Prostate gland (tissue), 2 donors: ENCODE data around the gene TBC1D16. TPM values are rescaled to one million over a fixed set of nuclear protein-coding genes. Genes with fewer than 3 reads are reported as not detected.

Experiments used
- DNase-seq: peaks from one replicate; pipeline ENCODE4 v3.0.0-alpha.2; 2019; ENCODE audit warnings: low spot score
- H3K27ac ChIP-seq, 2 donors: fragments of 200-600 bp; sonication (generic); 2 replicates each; pipeline ENCODE4 v1.5.1; 2017 to 2019
- H3K27me3 ChIP-seq: fragments of 200-600 bp; sonication (generic); replicated peaks from 2 replicates; pipeline ENCODE4 v1.5.1; 2019; ENCODE audit not compliant: insufficient read depth
- H3K36me3 ChIP-seq, 2 donors: fragments of 200-600 bp; sonication (generic); 1 replicate in 1 of 2; 2 replicates in 1 of 2; pipeline versions ENCODE4 v1.5.1 to v1.8.1; 2017 to 2019
- H3K4me1 ChIP-seq: fragments of 200-600 bp; sonication (generic); replicated peaks from 2 replicates; pipeline ENCODE4 v1.5.1; 2019
- H3K4me3 ChIP-seq, 2 donors: fragments of 200-600 bp; sonication (generic); 2 replicates each; pipeline ENCODE4 v1.5.1; 2017 to 2019
- H3K9me3 ChIP-seq: fragments of 200-600 bp; sonication (generic); 2 replicates; pipeline ENCODE4 v1.5.1; 2017
- CTCF ChIP-seq, 4 experiments: fragments of 200-600 bp in 2 of 4; fragments of 450-650 bp in 2 of 4; sonication (generic) in 2 of 4; IDR thresholded peaks; 1 replicate in 3 of 4; 2 replicates in 1 of 4; pipeline ENCODE4 v1.5.1; 2016 to 2019; ENCODE audit warnings: antibody characterized with exemption in 4 of 4, mild to moderate bottlenecking in 2 of 4, moderate library complexity in 2 of 4
- POLR2A ChIP-seq: fragments of 450-650 bp; IDR thresholded peaks from one replicate; pipeline ENCODE4 v1.6.1; 2016; ENCODE audit warnings: antibody characterized with exemption, mild to moderate bottlenecking
- POLR2AphosphoS5 ChIP-seq: sonication (generic); formaldehyde crosslinking; IDR thresholded peaks from one replicate; pipeline ENCODE4 v1.6.1; 2017; ENCODE audit warnings: antibody characterized with exemption
- WGBS: methylation state at CpG from one replicate; pipeline ENCODE4 v1.1.5; 2018; 5-methylcytosine and 5-hydroxymethylcytosine counted together
- intact Hi-C: fragments of 100-400 bp; cut with DNase I; formaldehyde crosslinking; loops from one replicate; pipeline ENCODE4 v1.14.2; 2022
- total RNA-seq, 2 donors: library from RNA; depleted of rRNA; stranded (reverse); fragments of >200 nt; gene quantifications; one replicate each; pipeline ENCODE4 v1.1.0, GENCODE V29; 2016

The TBC1D16 gene
- total RNA-seq, 2 donors from 2014 or later = 29.1 to 41.9 TPM

DNA sequence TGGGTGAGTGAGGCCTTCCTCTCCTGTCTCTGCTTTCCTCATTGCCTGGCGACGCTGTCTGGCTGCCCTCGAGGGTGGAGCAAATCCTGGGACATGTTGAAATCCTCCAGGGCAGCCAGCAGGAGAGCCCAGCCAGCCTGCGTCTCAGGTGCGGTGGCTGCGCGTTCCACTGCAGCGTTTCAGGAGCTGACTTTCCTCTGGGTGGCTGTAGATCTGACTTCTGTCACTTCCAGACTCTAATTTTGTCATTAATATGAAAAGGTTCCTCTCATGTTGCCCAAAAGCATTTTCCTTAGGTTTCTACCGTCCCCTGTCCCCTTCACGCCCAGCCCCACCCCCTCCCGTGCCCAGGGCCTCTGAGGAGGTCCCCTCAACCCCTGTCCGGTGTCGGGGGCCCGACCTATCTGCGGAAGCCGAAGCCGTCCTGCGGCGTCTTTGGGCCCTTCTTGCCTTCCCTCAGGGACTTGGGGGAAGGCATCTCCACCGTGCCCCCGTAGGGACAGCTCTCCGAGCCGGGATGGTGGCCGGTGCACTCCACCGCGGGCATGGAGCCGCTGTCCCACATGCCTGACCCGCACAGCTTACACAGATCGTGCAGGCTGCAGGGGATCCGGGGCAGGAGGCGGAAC, 95.1 kb downstream of the TBC1D16 start:
- TF ChIP-seq POLR2AphosphoS5 (no peak), CTCF (IDR thresholded peaks at IDR 0.05) (no peak), POLR2A (no peak)
- Histone ChIP-seq H3K36me3 (peaks cover 6 to 10% of the 10 kb centered on the region in 2 donors), H3K9me3 (no peaks in the 10 kb centered on the region), H3K27ac (no peak overlapping the region), H3K27me3 (no peaks in the 10 kb centered on the region), H3K4me3 (no peak overlapping the region), H3K4me1 (no peaks in the 10 kb centered on the region)
- DNase-seq = no peak
- intact Hi-C loops = no loop called here
- WGBS = 93% methylated on average over 31 of the region's 31 CpGs

- no peak for TF ChIP-seq CTCF (IDR thresholded peaks at IDR 0.05)
- TF ChIP-seq POLR2A = no peak
- no peak for TF ChIP-seq POLR2AphosphoS5
- Histone ChIP-seq H3K9me3 (no peaks in the 10 kb centered on the region), H3K4me1 (no peaks in the 10 kb centered on the region), H3K4me3 (no peak overlapping the region), H3K36me3 (peaks cover 6 to 10% of the 10 kb centered on the region in 2 donors), H3K27me3 (no peaks in the 10 kb centered on the region), H3K27ac (no peak overlapping the region)
- intact Hi-C loops = no loop called here
- no peak for DNase-seq
- WGBS = 80% methylated on average over 24 of the region's 25 CpGs
Observed at GRCh38 chr17:79939755-79940458, 95.8 kb downstream of the TBC1D16 start.

DNA sequence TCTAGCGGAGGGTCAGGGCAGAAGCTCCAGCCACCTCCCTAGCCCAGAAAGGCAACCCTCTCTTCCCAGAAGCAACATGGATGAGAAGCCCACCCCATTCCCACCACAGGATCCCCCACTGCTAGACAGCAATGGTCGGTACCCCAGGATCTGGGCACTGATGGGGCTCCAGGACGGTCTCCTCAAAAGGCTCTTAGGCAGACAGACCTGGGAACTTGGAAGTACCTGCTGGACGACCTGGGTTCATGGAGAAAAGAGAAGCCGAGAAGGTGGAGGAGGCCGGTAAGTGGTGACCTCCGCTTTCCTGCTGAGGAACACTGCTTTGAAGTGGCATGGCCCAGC, 96.6 kb downstream of the TBC1D16 start:
- no peak overlapping the region for H3K27ac ChIP-seq
- H3K27me3 ChIP-seq = no peaks in the 10 kb centered on the region
- 97% methylated on average over 7 of the region's 7 CpGs for WGBS
- intact Hi-C loops = no loop called here
- no peak overlapping the region for H3K4me3 ChIP-seq
- peaks cover 0 to 8% of the 10 kb centered on the region in 2 donors for H3K36me3 ChIP-seq
- no peak for DNase-seq
- H3K4me1 ChIP-seq = no peaks in the 10 kb centered on the region
- no peak for TF ChIP-seq POLR2A
- no peak for TF ChIP-seq CTCF (IDR thresholded peaks at IDR 0.05)
- no peak for TF ChIP-seq POLR2AphosphoS5
- H3K9me3 ChIP-seq = no peaks in the 10 kb centered on the region

GRCh38 chr17:79938336-79939093, 97.2 kb downstream of the TBC1D16 start:
- H3K27me3 ChIP-seq = no peaks in the 10 kb centered on the region
- intact Hi-C loops = no loop called here
- 88% methylated on average over 13 of the region's 13 CpGs for WGBS
- DNase-seq = no peak
- peaks cover 0 to 5% of the 10 kb centered on the region in 2 donors for H3K36me3 ChIP-seq
- no peak for TF ChIP-seq POLR2A
- no peak for TF ChIP-seq POLR2AphosphoS5
- no peak for TF ChIP-seq CTCF (IDR thresholded peaks at IDR 0.05)
- no peak overlapping the region for H3K4me3 ChIP-seq
- H3K27ac ChIP-seq = no peak overlapping the region
- no peaks in the 10 kb centered on the region for H3K4me1 ChIP-seq
- no peaks in the 10 kb centered on the region for H3K9me3 ChIP-seq
